Measurements from ENCODE around the gene TOX2.

TOX2 gene

GRCh38 chr20:43915211-43916072 lies 790 bp downstream of the TOX2 start:
- no peak for DNase-seq (ENCODE audit: low read depth)

GRCh38 chr20:43916073-43916880 lies 1.6 kb downstream of the TOX2 start:
- no peak for DNase-seq (ENCODE audit: low read depth)

DNA sequence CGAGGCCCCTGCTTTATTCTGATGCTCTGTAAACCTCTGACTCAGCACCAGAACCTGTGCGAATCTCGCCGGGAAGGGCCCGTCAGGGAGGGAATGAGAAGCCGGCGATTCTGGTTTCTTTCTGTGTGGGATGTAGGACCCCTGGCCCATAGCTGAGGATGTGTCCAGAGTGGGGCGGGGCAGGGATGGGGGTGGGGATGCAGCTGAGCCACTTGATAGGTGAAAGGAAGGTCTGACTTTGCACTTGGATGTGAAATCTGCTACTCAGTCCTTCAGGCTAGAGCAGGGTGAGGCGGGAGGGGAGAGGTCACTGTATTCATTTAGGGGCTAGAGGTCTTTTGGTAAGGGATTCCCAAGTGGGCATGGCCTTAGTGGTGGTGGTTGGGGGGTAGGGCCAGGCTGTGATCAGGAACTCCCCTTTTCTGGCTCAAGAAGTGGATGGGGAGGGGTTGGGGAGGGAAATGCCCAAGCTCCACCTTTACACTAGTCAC lies 2.3 kb downstream of the TOX2 start:
- DNase-seq (ENCODE audit: low read depth), result no peak

- DNase-seq (ENCODE audit: low read depth), result no peak
These were observed 2.7 kb downstream of the TOX2 start for GRCh38 chr20:43917380-43917779.

DNA sequence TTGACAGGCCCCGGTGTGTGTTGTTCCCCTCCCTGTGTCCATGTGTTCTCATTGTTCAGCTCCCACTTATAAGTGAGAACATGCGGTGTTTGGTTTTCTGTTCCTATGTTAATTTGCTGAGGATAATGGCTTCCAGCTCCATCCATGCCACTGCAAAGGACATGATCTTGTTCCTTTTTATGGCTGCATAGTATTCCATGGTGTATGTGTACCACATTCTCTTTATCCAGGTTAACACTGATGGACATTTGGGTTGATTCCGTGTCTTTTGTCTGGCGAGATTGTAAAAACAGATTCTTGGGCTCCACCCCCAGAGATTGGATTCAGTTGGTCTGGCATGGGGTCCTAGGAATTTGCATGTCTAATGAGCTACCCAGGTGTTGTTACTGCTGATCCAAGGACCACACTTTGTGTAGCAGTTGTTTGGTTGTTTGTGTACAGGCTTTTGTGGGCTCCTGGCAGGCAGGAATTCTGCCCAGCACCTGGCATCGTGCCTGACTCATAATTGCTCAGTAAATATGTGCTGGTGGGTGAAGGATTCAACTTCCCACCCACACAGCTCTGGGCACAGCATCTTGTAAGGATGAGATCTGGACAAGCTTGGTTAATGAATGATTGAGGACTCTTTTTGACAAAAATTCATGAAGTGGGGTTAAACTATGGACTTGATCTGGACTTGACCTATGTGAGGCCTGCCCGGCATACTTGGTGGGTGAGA lies 5.2 kb downstream of the TOX2 start:
- DNase-seq (ENCODE audit: low read depth), result no peak

DNA sequence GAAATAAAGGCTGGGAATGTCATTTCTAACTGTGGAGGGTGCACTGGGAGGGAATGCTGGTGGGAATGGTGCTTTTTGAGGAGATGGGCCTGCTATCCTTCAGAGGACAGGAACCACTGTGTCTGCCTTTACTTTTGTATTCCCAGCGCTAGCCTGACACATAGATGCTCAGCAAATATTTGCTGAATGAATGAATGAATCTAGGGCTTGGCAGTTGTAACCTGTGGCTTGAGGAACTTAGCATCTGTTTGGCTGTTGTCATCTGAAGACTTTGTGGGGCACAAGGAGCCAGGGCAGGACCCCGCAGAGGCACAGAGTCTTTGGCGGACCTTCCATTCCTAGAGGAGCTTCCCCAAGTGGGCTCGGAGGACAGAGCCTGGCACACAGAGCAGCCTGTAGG lies 6.1 kb downstream of the TOX2 start:
- DNase-seq (ENCODE audit: low read depth), result no peak

DNA sequence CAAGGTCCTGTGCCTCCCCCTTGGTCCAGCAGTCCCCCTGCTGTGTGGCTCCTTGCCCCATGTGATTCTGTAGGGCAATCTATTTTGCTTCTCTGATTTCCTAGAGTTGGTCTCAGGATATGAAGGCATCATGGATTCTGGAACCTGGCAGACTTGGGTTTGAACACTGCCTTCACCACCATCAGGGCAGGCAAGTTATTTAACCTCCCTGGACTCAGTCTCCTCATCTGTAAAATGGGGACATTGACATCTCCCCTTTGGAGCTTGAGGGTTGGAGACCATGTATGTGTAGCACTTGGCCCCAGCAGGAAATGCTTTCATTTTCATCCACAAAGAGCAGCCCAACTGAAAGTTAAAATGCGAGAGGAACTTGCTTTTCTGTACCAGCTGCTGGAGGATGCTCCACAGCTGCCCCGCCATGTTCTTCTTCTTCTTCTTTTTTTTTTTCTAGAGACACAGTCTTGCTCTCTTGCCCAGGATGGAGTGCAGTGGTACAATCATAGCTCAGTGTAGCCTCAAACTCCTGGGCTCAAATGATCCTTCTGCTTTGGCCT lies 6.7 kb downstream of the TOX2 start:
- no peak for DNase-seq (ENCODE audit: low read depth)

- DNase-seq (ENCODE audit: low read depth), result no peak
These were observed 8.0 kb downstream of the TOX2 start for GRCh38 chr20:43922614-43923013.

DNA sequence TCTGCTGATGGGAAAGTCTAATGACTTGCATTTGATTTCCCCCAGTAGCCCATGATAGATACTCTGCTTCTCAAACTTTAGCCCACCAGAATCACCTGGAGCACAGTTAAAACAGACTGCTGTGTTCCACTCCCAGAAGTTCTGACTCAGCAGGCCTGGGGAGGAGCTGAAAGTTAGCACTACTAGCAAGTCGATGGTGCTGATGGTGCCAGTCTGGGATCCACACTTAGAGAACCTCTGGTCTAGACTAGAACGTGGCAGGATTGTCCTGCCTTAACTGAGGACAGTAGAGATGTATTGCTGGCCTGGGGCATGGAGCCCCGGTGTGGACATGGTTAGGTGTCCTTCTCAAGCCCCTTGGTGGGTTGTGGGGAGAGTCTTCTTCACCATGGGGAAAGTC lies 8.7 kb downstream of the TOX2 start:
- DNase-seq (ENCODE audit: low read depth), result no peak

GRCh38 chr20:43923917-43924316 lies 9.3 kb downstream of the TOX2 start:
- no peak for DNase-seq (ENCODE audit: low read depth)

DNA sequence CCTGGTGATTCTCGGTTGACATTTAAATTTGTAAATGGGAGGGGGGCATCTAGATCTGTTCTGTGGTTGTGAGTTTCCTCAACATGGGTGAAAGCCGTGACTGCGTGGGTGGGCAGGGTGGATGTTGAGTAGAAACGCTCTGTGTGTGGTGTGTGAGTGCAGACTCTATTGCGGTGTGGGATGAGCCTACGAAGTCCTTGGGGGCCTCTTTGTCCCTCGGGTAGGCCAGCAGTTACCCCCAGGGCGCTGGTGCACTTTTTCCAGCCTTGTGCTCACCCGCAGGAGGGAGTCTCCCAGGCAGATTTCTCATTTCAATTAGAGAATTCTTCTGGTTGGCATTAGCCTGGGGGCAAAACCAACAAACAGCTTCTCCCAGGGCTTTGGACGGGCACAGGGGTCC lies 10.6 kb downstream of the TOX2 start:
- no peak for DNase-seq (ENCODE audit: low read depth)

DNA sequence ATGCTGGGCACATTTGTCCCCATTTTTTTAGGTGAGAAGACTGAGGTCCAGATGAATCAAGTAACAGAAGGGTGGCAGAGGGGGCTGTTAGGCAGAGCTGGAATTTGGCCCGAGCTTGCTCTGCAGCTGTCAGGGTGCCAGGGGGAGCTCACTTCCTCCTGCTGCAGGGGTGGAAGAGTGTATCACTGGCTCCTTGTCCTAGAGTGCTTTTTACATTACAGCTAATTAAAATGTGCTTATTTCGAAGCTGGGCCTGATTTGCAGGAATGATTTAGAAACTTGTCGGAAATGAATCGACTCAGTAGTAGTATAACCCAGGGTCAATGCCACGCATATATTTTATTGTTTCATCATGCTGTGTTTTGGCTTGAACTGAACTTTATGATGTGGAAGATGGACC lies 11.1 kb downstream of the TOX2 start:
- DNase-seq (ENCODE audit: low read depth), result no peak

DNA sequence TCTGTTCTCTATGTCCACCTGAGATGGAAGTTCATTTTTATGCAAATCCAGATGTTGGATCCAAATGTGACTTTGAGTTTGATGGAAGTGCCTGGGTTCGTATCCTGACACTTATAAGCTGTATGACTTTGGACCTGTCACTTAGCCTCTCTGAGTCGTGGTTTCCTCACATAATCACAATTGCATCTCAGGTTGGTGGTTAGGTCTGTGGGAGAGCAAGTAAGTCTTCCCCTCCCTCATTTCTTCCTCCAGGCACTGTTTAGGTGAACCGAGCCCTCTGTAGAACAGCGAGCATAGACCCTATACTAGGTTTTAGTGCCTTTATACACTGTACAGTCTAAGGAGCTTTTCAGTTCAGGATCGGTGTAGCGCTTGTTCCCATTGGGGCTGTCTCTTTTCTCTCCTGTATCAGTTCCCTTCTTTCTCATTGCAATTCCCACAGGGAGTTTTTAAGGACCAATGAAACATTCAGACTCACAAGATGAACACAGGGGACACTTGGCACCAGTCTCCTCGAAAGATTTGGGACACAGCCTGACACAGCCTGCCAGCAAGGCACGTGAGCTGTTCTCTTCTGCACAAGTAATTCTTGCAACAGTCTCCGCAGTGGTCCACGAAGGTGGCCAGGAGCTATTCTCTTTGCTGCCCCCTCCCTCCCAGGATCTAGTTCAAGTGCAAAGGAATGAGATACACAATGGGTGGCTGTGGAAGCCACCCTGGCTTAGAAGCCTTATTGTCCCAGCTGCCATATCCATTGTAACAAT lies 11.8 kb downstream of the TOX2 start:
- no peak for DNase-seq (ENCODE audit: low read depth)

GRCh38 chr20:43931976-43932375 lies 17.3 kb downstream of the TOX2 start:
- no peak for DNase-seq (ENCODE audit: low read depth)

DNA sequence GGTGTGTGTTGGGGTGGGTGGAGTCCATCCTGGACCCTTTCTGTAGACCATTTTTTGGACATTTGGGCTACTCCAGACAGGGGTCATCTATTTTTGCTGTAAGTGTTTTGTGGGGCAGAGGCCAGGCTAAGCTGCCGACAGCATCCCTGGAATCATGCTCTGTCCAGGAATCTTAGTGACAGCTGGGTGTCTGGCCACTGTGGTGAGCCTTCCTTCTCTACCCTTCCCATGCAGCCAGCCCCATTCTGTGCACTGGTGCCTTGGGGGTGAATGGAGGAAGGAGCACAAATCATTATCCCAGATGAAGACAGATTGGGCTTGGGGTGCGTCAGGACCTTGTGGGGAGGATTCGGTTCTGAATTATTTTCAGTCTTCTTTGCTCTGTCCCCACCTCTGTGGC lies 20.2 kb downstream of the TOX2 start:
- no peak for DNase-seq (ENCODE audit: low read depth)

DNA sequence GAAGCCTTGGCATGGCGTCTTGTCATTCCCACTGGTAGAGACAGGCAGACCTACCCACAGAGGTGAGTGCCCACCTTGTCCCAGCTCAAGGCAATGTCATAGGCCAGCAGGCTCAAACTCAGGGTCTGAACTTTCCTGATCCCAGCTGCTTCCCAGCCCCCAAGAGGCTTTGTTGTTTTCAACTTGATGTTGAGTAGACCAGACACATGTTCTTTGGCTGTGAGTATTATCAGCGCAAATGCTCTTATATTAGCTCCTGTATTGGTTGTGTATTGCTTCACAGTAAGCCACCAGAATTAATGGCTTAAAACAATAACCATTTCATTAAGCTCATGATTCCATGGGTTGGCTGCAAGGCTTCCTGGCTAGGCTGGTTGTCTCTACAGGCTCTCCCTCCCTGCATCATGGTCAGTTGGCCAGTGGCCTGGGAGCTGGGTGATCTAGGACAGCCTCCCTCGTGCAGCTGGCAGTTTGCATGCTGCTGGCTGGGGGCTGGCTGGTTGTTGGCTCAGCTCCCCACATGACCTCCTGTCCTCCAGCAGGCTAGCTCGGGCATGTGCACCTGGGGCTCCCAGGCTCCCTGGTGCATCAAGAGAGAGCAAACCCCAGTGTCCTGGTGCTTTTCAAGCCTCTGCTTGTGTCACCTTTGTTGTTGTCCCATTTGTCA lies 21.6 kb downstream of the TOX2 start:
- no peak for DNase-seq (ENCODE audit: low read depth)

- DNase-seq (ENCODE audit: low read depth), result no peak
These were observed 22.2 kb downstream of the TOX2 start for GRCh38 chr20:43936805-43937204.

DNA sequence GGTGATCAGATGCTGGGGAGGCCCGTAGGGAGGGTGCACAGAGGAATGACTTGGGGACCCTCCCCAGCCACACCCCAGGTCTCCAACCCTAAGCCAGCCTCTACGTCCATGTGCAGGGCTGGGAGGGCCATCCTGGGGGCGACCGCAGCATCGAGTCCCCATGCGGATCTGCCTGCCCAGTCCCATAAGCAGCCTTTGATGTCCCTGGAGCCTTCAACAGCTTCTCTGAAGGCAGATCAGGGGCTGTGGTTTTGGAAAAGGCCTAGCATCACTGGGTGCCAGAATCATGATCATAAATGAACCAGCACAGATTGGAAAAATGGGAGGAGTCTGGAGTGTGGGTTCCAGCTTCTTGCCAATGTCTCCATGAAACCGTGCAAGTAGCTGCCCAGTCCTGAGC lies 22.9 kb downstream of the TOX2 start:
- DNase-seq (ENCODE audit: low read depth), result no peak

DNA sequence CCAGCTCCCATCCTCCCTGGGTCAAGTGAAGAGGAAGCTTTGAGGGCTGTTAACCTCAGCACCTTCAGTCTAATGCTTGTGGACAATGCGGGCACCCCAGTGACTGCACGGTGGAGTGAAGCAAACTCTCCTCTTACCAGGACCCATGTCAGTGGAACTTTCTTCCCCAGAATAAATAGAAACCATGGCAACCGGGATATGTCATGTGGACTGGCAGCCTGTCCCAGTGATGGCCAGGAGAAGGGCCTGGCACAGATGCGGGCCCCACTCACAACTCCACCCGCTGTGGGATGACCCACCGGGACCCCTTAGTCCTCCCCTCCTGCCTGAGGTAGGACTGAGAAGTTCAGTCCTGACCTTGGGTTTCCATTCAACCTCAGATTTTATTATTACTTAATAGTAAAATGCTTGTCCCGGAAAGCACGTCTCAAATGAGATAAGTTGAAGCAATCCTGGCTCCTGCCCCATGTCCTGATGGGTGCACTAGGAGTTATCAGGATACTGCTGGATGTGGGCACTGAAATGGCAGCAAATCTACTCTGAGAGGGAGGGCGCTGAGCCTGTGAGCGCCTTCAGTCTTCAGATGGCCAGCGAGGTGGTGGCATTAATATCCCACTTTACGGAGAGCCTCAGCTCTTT lies 23.5 kb downstream of the TOX2 start:
- no peak for DNase-seq (ENCODE audit: low read depth)
